Measurements from ENCODE around the gene RASL12. TPM values are rescaled to one million over a fixed set of nuclear protein-coding genes. Genes with fewer than 3 reads are reported as not detected.

RASL12 gene
- total and polyA plus RNA-seq, 2 of the 8 experiments (the other 6 are each of a cell fraction or from before 2014, with no cell fraction given) = 9.5 to 10.3 TPM

GRCh38 chr15:65095011-65095746 lies 27.4 kb upstream of the RASL12 start:
- no peak overlapping the region for H3K4me3 ChIP-seq (ENCODE audit: extremely low read depth in 1 of 4, insufficient read depth in 2 of 4, low read depth in 3 of 4, low read length in 4 of 4)
- no peak overlapping the region for H2BK20ac ChIP-seq (ENCODE audit: low read length)
- H3K56ac ChIP-seq (replicated peaks; ENCODE audit: insufficient read length, low read depth, low read length) = no peak overlapping the region
- no peak overlapping the region; the same call in 1 of the 2 replicates for H2BK5ac ChIP-seq (ENCODE audit: low read depth, low read length)
- H3K4me1 ChIP-seq (replicated peaks in 1 of 4; ENCODE audit: control insufficient read depth in 3 of 4, insufficient read depth in 4 of 4, low read length in 3 of 4) = peaks cover 0 to 3% (median 0%) of the 10 kb centered on the region in 4 experiments; a peak in 1 of 7 replicates
- no peak overlapping the region for H3K27ac ChIP-seq (ENCODE audit: low read depth, low read length)
- H3K79me1 ChIP-seq (ENCODE audit: low read depth, low read length) = no peaks in the 10 kb centered on the region
- no peaks in the 10 kb centered on the region for H3K36me3 ChIP-seq (ENCODE audit: control insufficient read depth in 2 of 4, insufficient read depth in 4 of 4, low read length in 3 of 4)
- no peak overlapping the region for H4K8ac ChIP-seq (ENCODE audit: extremely low read depth, insufficient read depth, low read length)
- DNase-seq (ENCODE audit: low read depth in 1 of 2, low spot score in 2 of 2) (no peak), FAIRE-seq (no peak)
- no peak overlapping the region for H3K9ac ChIP-seq (replicated peaks in 1 of 4; ENCODE audit: extremely low read depth in 1 of 4, low read depth in 3 of 4, low read length in 3 of 4)
- no peaks in the 10 kb centered on the region for H3K79me2 ChIP-seq (ENCODE audit: control insufficient read depth in 1 of 2, insufficient read depth in 2 of 2, low read length in 2 of 2)
- H3K14ac ChIP-seq (ENCODE audit: insufficient read length) = no peak overlapping the region
- TF ChIP-seq JUN (IDR thresholded peaks at IDR 0.05; ENCODE audit: low read depth, low read length) (no peak), SIX5 (IDR thresholded peaks at IDR 0.05; ENCODE audit: low read depth, low read length) (no peak), SAP30 (IDR thresholded peaks at IDR 0.05; ENCODE audit: insufficient read depth, insufficient replicate concordance, low read length) (no peak), SP4 (IDR thresholded peaks at IDR 0.05; ENCODE audit: low read length) (no peak), CEBPB (IDR thresholded peaks at IDR 0.05; ENCODE audit: low read depth, low read length) (no peak), CREB1 (IDR thresholded peaks at IDR 0.05) (no peak), ATF3 (IDR thresholded peaks at IDR 0.05; ENCODE audit: insufficient read depth, low read depth, low read length) (no peak), POLR2A (IDR thresholded peaks at IDR 0.05; ENCODE audit: control extremely low read depth in 1 of 2, low read depth in 2 of 2, low read length in 2 of 2) (no peak), NRF1 (IDR thresholded peaks at IDR 0.05; ENCODE audit: low read depth, low read length) (no peak), ASH2L (IDR thresholded peaks at IDR 0.05; ENCODE audit: low read length) (no peak), RAD21 (IDR thresholded peaks at IDR 0.05 in 1 of 2, conservative IDR thresholded peaks at IDR 0.05 in 1 of 2; ENCODE audit: low read depth in 2 of 2, low read length in 2 of 2) (no peak)
- no peaks in the 10 kb centered on the region for H3K27me3 ChIP-seq (replicated peaks in 1 of 4; ENCODE audit: control insufficient read depth in 3 of 4, extremely low read depth in 1 of 4, insufficient read depth in 3 of 4, low read length in 3 of 4)
- H4K20me1 ChIP-seq (replicated peaks in 1 of 2; ENCODE audit: control insufficient read depth in 1 of 2, insufficient read depth in 2 of 2, low read length in 2 of 2) = no peaks in the 10 kb centered on the region
- H2AFZ ChIP-seq (ENCODE audit: low read length) = no peak overlapping the region
- H2BK12ac ChIP-seq (ENCODE audit: low read depth, low read length) = peak overlapping the region; percentile 21; the same call in 1 of the 2 replicates
- H3K18ac ChIP-seq (ENCODE audit: extremely low read depth, low read length) = no peak overlapping the region
- H2AK5ac ChIP-seq (ENCODE audit: low read depth, low read length) = no peak overlapping the region
- no peak overlapping the region for H3K23ac ChIP-seq (ENCODE audit: insufficient read length)
- ChIA-PET CTCF (ENCODE audit: partially characterized antibody) (interaction anchor here (0.6 to 4.0 kb wide), 13 partner anchors 10 to 61 kb away, joined by 3 to 45 read pairs (median 5); partner anchors contain the start of genes KBTBD13 and RASL12), POLR2A (ENCODE audit: partially characterized antibody) (interaction anchor here (3.4 kb wide), 1 partner anchor 10 kb away, joined by 16 read pairs; no protein-coding TSS in a partner anchor)
- H3K9me3 ChIP-seq (ENCODE audit: insufficient read depth in 2 of 2, low read depth in 1 of 2, low read length in 1 of 2) = no peaks in the 10 kb centered on the region
- no peak overlapping the region for H2BK120ac ChIP-seq (replicated peaks; ENCODE audit: low read depth, low read length)
- no peak overlapping the region for H3K4ac ChIP-seq (replicated peaks; ENCODE audit: insufficient read length, low read depth, low read length)
- no peak overlapping the region for H4K5ac ChIP-seq (ENCODE audit: insufficient read length, low read depth, low read length)
- WGBS, 2 experiments (ENCODE audit: extremely low coverage in 1 of 2, insufficient coverage in 1 of 2, insufficient read length in 1 of 2, insufficient replicate concordance in 2 of 2, low coverage in 1 of 2, low lambda C conversion rate in 2 of 2, missing lambda C conversion rate in 1 of 2) = 82% methylated on average over 5 of the region's 5 CpGs; no CpG with 5 or more reads in 1 of the 2 experiments
- H4K91ac ChIP-seq (replicated peaks; ENCODE audit: insufficient read length, low read length) = no peak overlapping the region
- H3K4me2 ChIP-seq (ENCODE audit: insufficient read depth in 1 of 2, low read depth in 2 of 2, low read length in 2 of 2) = no peak overlapping the region
- H3K23me2 ChIP-seq (ENCODE audit: low read depth, low read length) = no peaks in the 10 kb centered on the region
- no peak overlapping the region for H2BK15ac ChIP-seq (ENCODE audit: low read length)
